Peyer's patch (tissue), 4 donors: Measurements from ENCODE around the gene LRRC8B.

Experiments used
- POLR2A ChIP-seq, 2 donors: fragments of 450-650 bp; IDR thresholded peaks; one replicate each; pipeline ENCODE4 v1.5.1; 2017; ENCODE audit warnings: antibody characterized with exemption in 2 of 2, mild to moderate bottlenecking in 2 of 2, moderate library complexity in 2 of 2
- TF ChIP-seq, protein P1 (sequence below), 6 experiments: fragments of 450-650 bp in 4 of 6; fragments of 200-600 bp in 2 of 6; sonication (generic) in 1 of 6; IDR thresholded peaks; one replicate each; pipeline ENCODE4 v1.5.1; 2017 to 2019; ENCODE audit warnings: antibody characterized with exemption in 6 of 6, mild to moderate bottlenecking in 3 of 6, moderate library complexity in 1 of 6

DNA sequence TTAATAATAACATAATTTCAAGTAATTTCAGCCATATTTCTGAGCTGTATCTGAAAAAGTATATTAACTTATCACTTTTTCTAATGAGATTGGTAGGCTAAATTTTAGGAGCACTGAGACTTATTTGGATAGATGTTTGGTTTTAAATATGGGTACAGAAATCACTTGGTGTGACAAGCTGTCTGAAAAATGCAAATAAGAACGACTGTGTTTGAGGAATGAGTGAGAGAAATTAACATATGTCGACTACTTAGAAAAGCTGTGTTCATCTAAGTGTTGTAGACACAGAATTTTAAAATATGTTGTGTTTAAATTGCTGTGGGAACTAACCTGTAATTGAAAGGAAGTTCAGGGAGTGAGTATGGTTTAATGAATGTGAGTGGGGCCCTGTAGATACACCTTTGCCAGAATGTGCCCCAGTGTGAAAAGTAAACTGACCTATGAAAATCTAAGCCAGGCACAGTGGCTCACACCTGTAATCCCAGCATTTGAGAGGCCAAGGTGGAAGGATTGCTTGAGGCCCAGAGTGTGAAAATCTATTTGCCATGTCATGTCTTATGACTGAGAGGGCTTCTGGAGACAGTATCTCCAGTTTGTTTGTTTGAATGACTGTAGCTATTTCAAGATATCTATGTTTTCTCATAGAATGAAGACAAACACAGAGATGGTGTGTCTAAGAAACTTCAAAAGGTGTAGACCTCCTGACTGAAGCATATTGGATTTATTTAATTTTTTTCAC, 54.5 kb downstream of the LRRC8B start:
- TF ChIP-seq, protein P1, sequence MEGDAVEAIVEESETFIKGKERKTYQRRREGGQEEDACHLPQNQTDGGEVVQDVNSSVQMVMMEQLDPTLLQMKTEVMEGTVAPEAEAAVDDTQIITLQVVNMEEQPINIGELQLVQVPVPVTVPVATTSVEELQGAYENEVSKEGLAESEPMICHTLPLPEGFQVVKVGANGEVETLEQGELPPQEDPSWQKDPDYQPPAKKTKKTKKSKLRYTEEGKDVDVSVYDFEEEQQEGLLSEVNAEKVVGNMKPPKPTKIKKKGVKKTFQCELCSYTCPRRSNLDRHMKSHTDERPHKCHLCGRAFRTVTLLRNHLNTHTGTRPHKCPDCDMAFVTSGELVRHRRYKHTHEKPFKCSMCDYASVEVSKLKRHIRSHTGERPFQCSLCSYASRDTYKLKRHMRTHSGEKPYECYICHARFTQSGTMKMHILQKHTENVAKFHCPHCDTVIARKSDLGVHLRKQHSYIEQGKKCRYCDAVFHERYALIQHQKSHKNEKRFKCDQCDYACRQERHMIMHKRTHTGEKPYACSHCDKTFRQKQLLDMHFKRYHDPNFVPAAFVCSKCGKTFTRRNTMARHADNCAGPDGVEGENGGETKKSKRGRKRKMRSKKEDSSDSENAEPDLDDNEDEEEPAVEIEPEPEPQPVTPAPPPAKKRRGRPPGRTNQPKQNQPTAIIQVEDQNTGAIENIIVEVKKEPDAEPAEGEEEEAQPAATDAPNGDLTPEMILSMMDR (IDR thresholded peaks at IDR 0.05): no peak
- no peak for TF ChIP-seq POLR2A (IDR thresholded peaks at IDR 0.05)
